Gastroesophageal sphincter (tissue), 4 donors: Measurements from ENCODE around the gene NKX2-8. TPM values are rescaled to one million over a fixed set of nuclear protein-coding genes. Genes with fewer than 3 reads are reported as not detected.

Experiments used
- ATAC-seq: fragments of 150-250 bp; one replicate; pipeline ENCODE4 v1.9.1; 2016; ENCODE audit warnings: mild to moderate bottlenecking, moderate library complexity
- H3K27ac ChIP-seq, 4 donors: fragments of 200-600 bp; sonication (generic) in 3 of 4; 1 replicate in 3 of 4; 2 replicates in 1 of 4; pipeline ENCODE4 v1.5.1; 2016 to 2019
- H3K27me3 ChIP-seq: fragments of 200-600 bp; sonication (generic); one replicate; pipeline ENCODE4 v1.5.1; 2019
- H3K36me3 ChIP-seq, 2 donors: fragments of 200-600 bp; sonication (generic); one replicate each; pipeline ENCODE4 v1.5.1; 2019; ENCODE audit warnings: control low read depth in 1 of 2
- H3K4me1 ChIP-seq, 3 donors: fragments of 200-600 bp; sonication (generic); 1 replicate in 2 of 3; 2 replicates in 1 of 3; pipeline ENCODE4 v1.5.1; 2016 to 2019; ENCODE audit warnings: control low read depth in 2 of 3
- H3K4me3 ChIP-seq, 2 donors: fragments of 200-600 bp; sonication (generic); one replicate each; pipeline ENCODE4 v1.5.1; 2019; ENCODE audit warnings: mild to moderate bottlenecking in 1 of 2, moderate library complexity in 1 of 2
- H3K9me3 ChIP-seq, 3 donors: fragments of 200-600 bp; sonication (generic); one replicate each; pipeline ENCODE4 v1.5.1; 2017 to 2019; ENCODE audit warnings: control low read depth in 2 of 3
- CTCF ChIP-seq, 4 experiments: fragments of 200-600 bp in 2 of 4; fragments of 450-650 bp in 2 of 4; sonication (generic) in 1 of 4; IDR thresholded peaks; one replicate each; pipeline ENCODE4 v1.5.1; 2017 to 2019; ENCODE audit warnings: antibody characterized with exemption in 4 of 4, mild to moderate bottlenecking in 2 of 4, moderate library complexity in 2 of 4
- EP300 ChIP-seq: sonication (generic); formaldehyde crosslinking; IDR thresholded peaks from one replicate; pipeline ENCODE4 v1.6.1; 2017; ENCODE audit warnings: antibody characterized with exemption, mild to moderate bottlenecking
- POLR2A ChIP-seq, 2 donors: fragments of 450-650 bp; IDR thresholded peaks; one replicate each; pipeline ENCODE4 v1.6.1; 2017; ENCODE audit warnings: antibody characterized with exemption in 2 of 2, mild to moderate bottlenecking in 2 of 2, moderate library complexity in 1 of 2
- POLR2AphosphoS5 ChIP-seq: sonication (generic); formaldehyde crosslinking; IDR thresholded peaks from one replicate; pipeline ENCODE4 v1.6.1; 2017; ENCODE audit warnings: antibody characterized with exemption
- WGBS, 2 donors: methylation state at CpG; one replicate each; pipeline ENCODE4 v1.1.5; 2018; ENCODE audit warnings: low coverage in 1 of 2; 5-methylcytosine and 5-hydroxymethylcytosine counted together
- total RNA-seq, 4 donors: library from RNA; depleted of rRNA; stranded (reverse); fragments of >200 nt; gene quantifications; one replicate each; pipeline ENCODE4 v1.1.0, GENCODE V29; 2016

The NKX2-8 gene
- total RNA-seq, 4 donors from 2014 or later = not detected

GRCh38 chr14:36604757-36605505, 22.5 kb upstream of the NKX2-8 start:
- Histone ChIP-seq H3K27me3 (peaks cover 46% of the 10 kb centered on the region), H3K36me3 (no peaks in the 10 kb centered on the region), H3K4me3 (no peak overlapping the region), H3K27ac (no peak overlapping the region), H3K4me1 (no peaks in the 10 kb centered on the region), H3K9me3 (no peaks in the 10 kb centered on the region)
- no peak for ATAC-seq
- TF ChIP-seq POLR2A (IDR thresholded peaks at IDR 0.05) = no peak
- TF ChIP-seq CTCF (IDR thresholded peaks at IDR 0.05) = peak; percentile 47 to 73 (median 59)
- WGBS, 2 donors = 0 to 5% methylated on average over 4 of the region's 4 CpGs

- peaks cover 50% of the 10 kb centered on the region for H3K27me3 ChIP-seq
- no peaks in the 10 kb centered on the region for H3K36me3 ChIP-seq
- ATAC-seq = no peak
- H3K27ac ChIP-seq = no peak overlapping the region
- TF ChIP-seq EP300 (no peak), CTCF (IDR thresholded peaks at IDR 0.05) (no peak), POLR2AphosphoS5 (no peak), POLR2A (IDR thresholded peaks at IDR 0.05) (no peak)
- no peak overlapping the region for H3K4me3 ChIP-seq
- WGBS, 2 donors = 0 to 8% methylated on average over 1 to 3 of the region's 3 CpGs
- no peaks in the 10 kb centered on the region for H3K4me1 ChIP-seq
- H3K9me3 ChIP-seq = no peaks in the 10 kb centered on the region
Observed at GRCh38 chr14:36600431-36600830, 18.0 kb upstream of the NKX2-8 start.

GRCh38 chr14:36591482-36591881, 9.1 kb upstream of the NKX2-8 start:
- H3K9me3 ChIP-seq = no peaks in the 10 kb centered on the region
- no peak for TF ChIP-seq EP300
- TF ChIP-seq CTCF (IDR thresholded peaks at IDR 0.05) = no peak
- no peak for TF ChIP-seq POLR2A (IDR thresholded peaks at IDR 0.05)
- no peak for TF ChIP-seq POLR2AphosphoS5
- no peaks in the 10 kb centered on the region for H3K4me1 ChIP-seq
- H3K4me3 ChIP-seq = no peak overlapping the region
- H3K27me3 ChIP-seq = peaks cover 77% of the 10 kb centered on the region
- H3K27ac ChIP-seq = no peak overlapping the region
- no peak for ATAC-seq
- no peaks in the 10 kb centered on the region for H3K36me3 ChIP-seq

- peaks cover 85% of the 10 kb centered on the region for H3K27me3 ChIP-seq
Observed at GRCh38 chr14:36588788-36589187, 6.4 kb upstream of the NKX2-8 start.

More at GRCh38 chr14:36588788-36589187, 6.4 kb upstream of the NKX2-8 start:
- ATAC-seq = no peak
- H3K4me3 ChIP-seq = no peak overlapping the region
- TF ChIP-seq POLR2AphosphoS5 (no peak), EP300 (no peak), POLR2A (IDR thresholded peaks at IDR 0.05) (no peak), CTCF (IDR thresholded peaks at IDR 0.05) (no peak)
- no peak overlapping the region for H3K27ac ChIP-seq
- peaks cover 0 to 5% (median 0%) of the 10 kb centered on the region in 3 donors for H3K4me1 ChIP-seq
- H3K9me3 ChIP-seq = no peaks in the 10 kb centered on the region
- no peaks in the 10 kb centered on the region for H3K36me3 ChIP-seq
- WGBS, 2 donors = 1 to 12% methylated on average over 7 of the region's 7 CpGs
